ENCODE data around the gene PPP1R7. TPM values are rescaled to one million over a fixed set of nuclear protein-coding genes. Genes with fewer than 3 reads are reported as not detected.

Gene PPP1R7
- polyA plus RNA-seq, 3 donors: 70.0 to 79.5 (median 77.7) TPM

GRCh38 chr2:241159116-241159515 lies 8.8 kb downstream of the PPP1R7 start:
- no peak for DNase-seq

GRCh38 chr2:241160318-241160717 lies 10.1 kb downstream of the PPP1R7 start:
- no peak for DNase-seq

DNA sequence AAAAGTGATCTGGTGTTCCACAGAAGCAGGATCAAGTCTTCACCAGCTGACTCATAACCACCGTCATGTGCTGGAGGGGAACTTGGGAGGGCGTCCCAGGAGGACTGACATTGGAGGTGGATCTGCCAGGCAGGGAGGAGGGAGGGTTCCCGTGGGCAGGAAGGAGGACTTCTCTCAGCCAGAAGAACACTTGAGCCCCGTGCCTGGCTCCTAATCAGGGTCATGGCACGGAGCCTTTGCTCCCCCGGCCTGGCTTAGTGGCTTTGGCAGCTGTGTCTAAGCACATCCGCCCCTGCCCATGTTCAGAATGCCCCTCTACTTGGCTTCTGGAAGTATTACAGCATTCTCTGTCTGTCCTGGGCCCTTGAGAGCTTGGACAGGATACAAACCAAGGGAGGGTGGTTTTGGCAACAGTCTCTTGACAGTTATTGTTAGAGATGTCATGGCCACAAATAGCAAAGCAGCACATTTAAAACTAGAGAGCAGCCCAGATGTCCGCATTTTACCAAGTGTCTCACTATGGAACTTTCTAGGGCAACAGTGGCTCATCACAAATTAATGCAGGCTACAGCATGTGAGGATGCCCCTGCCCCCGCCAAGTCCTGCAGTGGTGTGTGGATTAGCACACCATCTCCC lies 11.5 kb downstream of the PPP1R7 start:
- DNase-seq: no peak

DNA sequence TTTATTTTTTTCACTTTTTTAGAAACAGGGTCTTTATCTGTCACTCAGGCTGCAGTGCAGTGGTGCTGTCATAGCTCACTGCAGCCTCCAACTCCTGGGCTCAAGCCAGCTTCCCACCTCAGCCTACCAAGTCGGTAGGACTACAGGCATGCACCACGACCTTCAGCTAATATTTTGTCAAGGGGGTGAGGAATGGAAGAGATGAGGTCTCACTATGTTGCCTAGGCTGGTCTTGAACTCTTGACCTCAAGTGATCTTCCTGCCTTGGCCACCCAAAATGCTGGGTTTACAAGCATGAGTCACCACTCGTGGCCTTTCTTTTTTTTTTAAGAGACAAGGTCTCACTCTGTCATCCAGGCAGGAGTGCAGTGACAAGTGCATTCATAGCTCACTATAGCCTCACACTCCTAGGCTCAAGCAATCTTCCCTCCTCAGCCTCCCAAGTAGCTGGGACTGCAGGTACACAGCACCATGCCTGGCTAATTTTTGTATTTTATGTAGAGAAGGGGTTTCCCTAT lies 13.4 kb downstream of the PPP1R7 start:
- DNase-seq: no peak

GRCh38 chr2:241168366-241168765 lies 18.1 kb downstream of the PPP1R7 start:
- no peak for DNase-seq

- DNase-seq: no peak
These were observed 23.3 kb downstream of the PPP1R7 start for GRCh38 chr2:241173557-241173956.

DNA sequence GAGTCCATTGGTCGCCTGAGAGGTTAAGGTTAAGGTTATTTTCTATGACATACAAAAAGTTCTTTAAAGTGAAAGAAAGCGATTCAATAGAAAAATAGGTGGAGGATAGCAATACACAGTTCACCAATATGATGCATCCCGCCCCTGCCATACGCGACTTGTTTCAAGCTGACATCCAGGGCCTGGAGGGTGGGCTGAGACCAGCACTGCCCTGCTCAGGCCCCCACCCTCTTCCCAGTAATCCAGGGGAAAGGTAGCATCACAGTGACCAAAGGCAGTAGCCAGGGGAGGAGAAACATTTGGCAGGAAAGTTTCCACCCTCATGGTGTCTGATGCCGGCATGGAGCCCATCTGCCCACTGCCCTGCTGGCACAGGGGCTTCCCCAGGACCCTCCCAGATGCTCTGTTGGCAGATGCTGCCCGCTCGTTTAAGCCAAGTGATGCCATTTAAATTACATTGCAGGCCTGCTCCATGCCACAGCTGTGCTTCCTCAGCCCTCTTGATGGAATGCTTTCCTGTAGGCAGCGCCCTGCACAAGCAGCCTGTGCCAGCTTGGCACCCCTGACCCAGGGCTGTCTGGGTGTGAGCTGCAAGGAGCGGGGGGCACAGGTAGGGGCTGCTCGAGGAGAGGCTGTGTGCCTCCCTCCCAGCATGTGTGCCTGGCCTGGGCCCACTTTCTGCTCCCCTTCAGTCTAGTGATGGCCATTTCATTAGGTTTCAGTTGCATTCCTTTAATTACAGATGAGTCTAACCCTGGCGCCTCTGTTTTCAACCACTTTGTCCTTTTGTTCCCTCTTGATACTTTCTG lies 27.5 kb downstream of the PPP1R7 start:
- DNase-seq: no peak

GRCh38 chr2:241178961-241179360 lies 28.7 kb downstream of the PPP1R7 start:
- no peak for DNase-seq

GRCh38 chr2:241179899-241180298 lies 29.6 kb downstream of the PPP1R7 start:
- DNase-seq: no peak

DNA sequence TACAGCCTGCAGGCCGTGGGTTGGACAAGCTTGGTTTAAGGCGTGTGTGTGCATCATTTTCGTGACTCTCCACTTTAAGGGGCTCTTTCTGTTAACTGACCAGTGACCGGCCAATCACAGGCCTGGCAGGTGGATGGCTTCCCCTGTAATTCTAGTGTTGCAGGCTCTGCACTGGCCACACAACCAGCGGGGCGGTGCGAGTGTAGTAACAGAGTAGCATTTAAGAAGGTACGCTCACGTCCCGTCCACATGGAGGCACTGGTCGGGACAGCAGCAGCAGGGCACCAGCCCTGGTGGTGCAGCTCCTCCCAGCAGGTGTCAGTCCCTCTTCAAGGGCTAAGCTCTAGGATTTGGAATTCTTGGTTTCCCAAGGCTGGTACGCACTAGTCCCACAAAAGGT lies 30.2 kb downstream of the PPP1R7 start:
- no peak for DNase-seq

- DNase-seq: no peak
These were observed 31.9 kb downstream of the PPP1R7 start for GRCh38 chr2:241182126-241182525.

- no peak for DNase-seq
These were observed 32.4 kb downstream of the PPP1R7 start for GRCh38 chr2:241182531-241183133.

DNA sequence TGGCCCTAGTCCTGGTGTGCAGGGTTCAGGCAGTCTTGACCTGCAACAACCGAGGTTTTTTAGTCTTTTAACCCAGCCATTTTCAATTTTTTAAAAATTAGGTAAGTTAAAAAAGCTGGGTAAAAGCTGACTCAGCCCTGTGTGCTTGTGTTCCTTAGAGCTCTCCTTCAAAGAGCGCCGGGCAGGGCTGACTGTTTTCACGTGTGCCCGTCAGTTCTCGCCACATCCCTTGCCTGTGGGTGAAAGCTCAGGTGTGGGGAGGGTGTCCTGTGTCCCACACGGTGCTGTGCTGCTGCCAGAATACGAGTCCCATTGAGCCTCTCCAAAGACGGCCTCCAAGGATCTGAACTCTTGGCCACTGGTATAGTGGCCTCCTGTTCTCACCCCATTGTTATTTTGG lies 33.0 kb downstream of the PPP1R7 start:
- no peak for DNase-seq

- no peak for DNase-seq
These were observed 34.6 kb downstream of the PPP1R7 start for GRCh38 chr2:241184901-241185300.

DNA sequence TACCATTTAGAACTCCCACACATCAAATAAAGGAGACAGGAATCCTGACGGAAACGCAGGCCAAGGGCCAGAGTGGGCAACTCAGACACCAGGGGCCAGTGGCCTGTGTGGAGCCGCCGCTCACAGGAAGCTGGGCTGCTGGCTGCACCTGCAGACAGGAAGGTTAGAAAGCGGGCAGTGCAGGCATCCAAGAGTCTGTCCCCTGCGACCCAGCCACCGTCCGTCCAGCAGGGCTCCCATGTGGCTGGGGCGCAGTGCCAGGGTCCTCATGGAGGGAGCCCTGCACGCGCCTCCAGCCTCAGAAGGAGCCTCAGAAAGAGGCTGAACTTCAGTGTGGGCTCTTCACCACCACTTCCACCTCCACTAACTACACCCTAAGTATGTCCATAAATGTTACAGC lies 35.7 kb downstream of the PPP1R7 start:
- no peak for DNase-seq

GRCh38 chr2:241187101-241187917 lies 37.0 kb downstream of the PPP1R7 start:
- DNase-seq: no peak

DNA sequence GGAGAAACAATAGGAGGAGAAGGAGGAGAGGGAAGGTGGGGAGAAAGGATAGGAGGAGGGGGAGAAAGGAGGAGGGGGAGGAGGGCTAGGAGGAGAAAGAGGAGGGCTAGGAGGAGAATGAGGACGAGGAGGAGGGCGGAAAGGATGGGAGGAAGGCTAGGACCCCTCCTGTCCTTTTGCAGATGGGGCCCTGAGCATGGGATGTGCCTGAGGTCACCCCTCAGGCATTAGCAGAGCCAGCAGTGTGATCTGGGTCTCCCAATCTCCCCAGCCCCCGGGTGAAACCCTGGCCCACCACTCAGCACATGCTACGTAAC lies 37.6 kb downstream of the PPP1R7 start:
- no peak for DNase-seq

DNA sequence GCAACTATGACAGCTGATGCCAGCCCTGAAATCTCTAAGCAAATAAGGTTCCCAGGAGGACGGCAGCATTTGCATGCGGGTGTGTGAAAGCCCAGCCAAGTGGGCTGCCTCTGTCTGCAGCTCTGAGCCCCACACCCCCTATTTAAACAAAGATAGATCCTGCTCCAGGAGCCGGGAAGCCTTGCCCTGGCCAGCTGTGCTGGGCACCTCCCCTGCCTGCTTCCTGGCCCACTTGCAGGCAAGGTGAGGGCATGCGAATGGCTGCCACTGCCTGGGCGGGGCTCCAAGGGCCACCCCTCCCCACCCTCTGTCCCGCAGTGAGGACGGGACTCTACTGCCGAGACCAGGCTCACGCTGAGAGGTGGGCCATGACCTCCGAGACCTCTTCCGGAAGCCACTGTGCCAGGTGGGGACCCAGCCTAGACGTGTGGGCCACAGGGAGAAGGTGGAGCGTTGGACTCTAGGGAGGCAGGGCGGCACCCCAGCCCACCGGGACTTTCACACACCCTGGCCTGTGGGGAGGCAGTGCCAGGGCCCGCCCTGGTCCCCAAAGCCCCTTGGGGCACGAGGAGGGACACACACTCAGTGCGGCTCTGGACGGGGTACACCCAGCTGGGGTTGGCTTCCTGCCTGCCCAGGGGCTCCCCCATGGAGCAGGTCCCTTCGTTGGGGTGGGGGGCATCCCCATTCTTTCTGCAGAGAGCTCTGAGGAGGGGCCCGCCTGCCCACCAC lies 38.3 kb downstream of the PPP1R7 start, which contains the start of gene ANO7:
TSS of gene ANO7 (plus strand) at position 317 of the 732 bp plus-strand sequence. CDS start 1,387 bp downstream, outside the sequence.
- no peak for DNase-seq

DNA sequence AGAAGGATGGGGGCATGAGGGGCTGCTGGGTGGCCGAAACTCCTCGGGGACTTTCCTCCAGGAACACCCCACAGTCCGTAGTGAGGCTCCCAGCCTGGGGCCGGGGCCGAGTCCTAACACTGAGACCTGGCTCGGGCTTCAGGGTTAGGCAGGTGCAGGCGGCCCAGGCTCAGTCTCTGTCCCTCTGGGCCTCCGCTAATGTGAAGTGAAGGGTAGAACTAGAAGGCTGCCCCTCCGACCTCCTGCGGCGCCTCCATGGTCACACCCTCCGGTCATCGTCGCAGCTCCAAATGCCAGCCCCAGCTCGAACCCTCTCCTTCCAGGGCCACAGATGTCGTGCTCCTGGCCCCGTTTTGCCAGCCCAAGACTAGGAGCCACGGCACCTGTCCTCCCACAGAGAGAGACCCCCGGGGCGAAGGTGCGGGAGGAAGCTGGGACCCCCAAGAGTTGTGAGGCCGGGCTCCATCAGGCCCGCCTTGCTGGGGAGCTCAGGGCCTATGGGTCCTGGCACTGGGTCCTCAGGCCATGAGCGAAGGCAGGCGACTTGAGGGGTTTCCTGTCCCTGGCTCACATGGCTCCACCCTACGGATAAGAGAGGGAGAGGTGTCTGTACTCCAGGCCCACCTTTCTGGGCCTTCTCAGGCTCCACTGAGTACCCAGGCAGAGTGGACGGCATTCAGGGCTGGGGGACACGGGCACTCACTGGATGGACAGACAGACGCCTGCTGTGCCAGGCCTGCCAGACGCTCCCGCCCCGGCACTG lies 39.0 kb downstream of the PPP1R7 start:
- no peak for DNase-seq

DNA sequence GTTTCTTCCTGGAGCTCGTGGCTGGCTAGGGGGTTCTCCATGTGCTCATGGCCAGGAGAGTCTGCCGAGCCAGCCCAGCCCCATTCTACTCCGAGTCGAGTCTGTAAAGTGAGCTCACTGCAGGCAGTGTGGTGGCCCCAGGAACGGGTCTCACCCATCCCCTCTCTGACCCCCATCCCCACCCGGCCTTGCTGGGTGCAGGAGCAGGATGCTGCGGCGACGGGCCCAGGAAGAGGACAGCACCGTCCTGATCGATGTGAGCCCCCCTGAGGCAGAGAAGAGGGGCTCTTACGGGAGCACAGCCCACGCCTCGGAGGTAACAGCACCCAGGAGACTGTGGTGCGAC lies 39.6 kb downstream of the PPP1R7 start:
- no peak for DNase-seq
